HG02642 (cell line): ENCODE data around the gene SLC51B.
"Not testable (repeated sequence)": the region's sequence is repeated elsewhere in the genome, so short reads cannot be mapped to it uniquely, and the experiment has no call there.

Experiments used
- ATAC-seq: cut with Tn5 transposase; IDR thresholded peaks from one replicate; pipeline ENCODE4 v1.9.1; 2021; ENCODE audit warnings: mild to moderate bottlenecking; ENCODE audit not compliant: unreplicated experiment, poor library complexity

Gene SLC51B

DNA sequence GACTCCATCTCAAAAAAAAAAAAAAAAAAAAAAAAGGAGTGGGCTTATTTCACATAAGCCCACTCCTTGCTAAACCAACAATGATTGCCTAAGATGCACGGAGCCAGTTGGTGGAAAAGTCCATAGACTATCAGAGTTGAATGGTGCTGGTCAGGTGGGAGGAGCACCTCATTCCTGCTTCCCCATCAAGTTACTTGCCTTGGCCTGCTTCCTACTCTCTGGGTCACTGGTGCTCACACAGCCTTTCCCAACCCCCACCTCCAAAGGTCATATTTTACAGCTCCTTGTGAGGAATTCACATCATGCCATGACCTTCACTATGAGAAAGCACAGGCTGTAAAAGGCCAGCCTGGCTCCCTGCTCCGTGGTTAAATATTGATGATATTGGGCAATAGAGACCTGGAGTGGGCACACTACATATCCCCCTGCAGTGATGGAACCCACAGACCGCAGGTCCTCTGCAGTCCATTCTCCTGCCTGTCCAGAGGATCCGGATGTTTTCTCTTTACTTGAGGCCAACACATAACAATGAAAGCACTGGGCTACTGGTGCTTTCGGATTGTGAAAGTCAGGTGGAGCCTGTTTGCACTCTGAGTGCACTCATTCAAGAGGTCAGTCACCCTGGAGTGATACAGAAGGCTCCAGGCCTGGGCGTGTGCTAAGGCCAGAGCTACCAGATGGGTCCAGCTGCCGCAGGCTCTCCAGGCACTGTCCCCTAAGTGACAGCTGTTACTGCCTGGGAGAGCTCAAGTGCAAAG, at the start of gene SLC51B:
Gene SLC51B, plus strand, starts transcription at position 664 of the 758 bp plus-strand sequence. CDS start 4,618 bp downstream, outside the sequence.
- no peak for ATAC-seq

DNA sequence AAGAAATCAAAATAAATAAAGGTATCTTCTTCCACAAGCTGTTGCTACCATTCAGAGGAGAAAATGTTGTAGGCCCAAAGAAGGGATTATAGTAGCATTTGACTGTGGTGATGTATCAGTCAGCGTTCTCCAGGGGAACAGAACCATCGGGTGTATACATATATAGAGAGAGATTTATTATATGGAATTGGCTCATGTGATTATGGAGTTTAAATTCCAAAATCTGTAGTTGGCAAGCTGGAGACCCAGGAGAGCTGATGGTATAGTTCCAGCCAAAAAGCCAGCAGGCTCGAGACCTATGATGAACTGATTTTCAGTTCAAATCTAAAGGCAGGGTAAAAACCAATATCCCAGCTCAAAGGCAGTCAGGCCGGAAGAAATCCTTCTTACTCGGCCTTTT, 48.1 kb upstream of the SLC51B start:
- ATAC-seq, result no peak

DNA sequence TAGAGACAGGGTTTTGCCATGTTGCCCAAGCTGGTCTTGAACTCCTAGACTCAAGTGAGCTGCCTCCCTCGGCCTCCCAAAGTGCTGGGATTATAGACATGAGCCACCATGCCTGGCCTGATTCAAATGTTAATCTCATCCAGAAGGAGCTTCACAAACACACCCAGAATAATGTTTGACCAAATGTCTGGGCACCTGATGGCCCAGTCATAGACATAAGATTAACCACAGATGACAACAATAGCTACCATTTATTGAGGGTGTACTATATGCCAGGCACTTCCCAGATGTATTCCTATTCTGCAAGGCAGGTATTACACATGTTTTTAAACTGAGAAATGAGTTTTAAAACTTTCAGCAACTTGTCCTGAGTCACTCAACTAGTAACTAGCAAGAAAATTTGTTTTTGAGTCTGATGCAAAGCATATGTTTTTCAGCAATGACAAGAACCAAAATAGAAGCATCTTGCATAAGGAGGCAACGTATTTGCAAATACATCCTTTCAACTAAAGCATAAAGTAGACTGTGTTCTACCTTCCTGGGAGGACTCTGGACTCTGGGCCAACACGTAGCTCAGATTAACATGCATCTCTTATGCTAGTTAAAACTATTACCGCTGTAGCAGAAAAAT, 47.3 kb upstream of the SLC51B start:
- no peak for ATAC-seq

DNA sequence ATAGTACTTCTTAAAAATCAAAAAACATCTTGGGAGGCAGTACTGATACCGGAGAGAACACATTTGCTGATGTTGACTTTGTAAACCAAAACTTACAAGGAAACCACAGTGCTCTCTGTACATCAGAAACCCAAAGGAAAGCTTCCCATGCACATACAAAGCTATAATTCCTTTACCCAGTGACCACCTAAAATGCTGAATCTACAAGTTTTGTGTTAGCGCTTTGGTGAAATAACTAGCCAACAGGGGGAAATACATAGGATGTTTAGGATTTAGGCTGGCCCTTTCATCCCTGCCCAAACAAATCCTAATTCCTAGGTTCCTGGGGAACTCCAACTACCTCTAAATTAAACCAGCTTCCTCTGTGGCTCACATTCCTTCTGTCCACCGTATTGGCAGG, 40.2 kb upstream of the SLC51B start:
- no peak for ATAC-seq

DNA sequence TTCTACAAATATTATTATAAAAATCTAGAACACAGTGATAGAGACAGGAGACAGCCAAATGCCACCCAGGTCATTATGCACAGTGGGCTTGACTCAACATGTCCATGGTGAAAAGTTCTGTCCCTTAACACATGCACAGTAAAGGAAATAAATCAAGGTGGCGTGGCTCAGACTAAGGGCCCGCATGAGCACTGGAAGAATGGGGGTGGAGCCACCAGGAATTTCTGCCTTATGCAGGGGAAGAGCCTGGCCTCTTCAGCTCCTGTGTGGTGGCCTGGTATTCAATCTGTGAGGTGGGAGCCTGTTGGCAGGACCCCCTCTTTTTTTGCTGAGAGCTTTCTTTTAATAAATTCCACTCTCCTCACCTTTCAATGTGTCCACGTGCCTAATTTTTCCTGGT, 38.3 kb upstream of the SLC51B start:
- no peak for ATAC-seq

DNA sequence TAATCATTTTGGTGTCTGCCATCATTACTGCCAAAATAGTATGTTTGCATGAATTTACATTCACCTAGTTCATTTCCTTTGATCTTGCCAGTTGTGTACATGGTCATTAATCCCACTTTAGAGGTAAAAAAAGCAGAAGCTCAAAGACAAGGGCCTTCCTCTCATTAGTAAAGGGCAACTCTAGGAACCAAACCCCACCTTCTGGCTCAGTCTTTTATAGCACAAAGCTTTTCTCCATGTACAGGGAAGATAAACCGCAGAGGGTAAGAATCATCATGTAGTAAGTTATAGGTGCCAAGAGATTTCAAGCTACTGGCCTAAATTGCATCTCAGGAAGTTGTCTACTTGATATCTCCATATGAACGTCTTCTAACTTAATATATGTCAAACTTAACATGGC, 36.2 kb upstream of the SLC51B start:
- no peak for ATAC-seq

DNA sequence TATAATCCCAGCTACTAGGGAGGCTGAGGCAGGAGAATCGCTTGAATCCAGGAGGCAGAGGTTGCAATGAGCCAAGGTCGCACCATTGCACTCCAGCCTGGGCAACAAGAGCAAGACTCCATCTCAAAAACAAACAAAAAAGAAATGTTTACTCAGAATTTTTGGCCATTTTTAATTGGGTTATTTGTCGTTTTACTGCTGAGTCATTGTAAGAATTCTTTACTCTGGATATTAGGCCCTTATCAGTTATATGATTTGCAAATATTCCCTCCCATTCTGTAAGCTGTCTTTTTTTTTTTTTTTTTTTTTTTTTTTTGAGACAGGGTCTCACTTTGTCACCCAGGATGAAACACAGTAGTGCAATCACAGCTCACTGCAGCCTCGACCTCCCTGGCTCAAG, 34.0 kb upstream of the SLC51B start:
- ATAC-seq, result not testable (repeated sequence)

DNA sequence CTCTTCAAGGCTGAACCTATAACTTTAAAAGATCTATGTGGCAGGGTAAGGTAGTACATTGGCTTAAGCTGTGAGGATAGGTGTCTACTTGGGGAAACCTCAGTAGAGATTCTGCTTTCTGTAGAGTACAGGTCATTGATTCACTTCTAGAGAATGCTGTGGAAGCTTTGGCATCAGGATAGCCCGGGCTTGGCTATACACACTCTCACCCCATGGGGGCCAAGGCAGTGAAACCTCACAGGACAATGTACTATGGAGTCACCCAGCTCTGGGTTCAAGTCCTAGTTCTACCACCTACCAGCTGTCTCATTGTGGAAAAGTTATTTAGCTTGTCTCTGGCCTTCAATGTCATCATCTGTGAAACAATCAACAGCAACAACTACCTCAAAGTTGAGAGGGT, 24.8 kb upstream of the SLC51B start:
- no peak for ATAC-seq

DNA sequence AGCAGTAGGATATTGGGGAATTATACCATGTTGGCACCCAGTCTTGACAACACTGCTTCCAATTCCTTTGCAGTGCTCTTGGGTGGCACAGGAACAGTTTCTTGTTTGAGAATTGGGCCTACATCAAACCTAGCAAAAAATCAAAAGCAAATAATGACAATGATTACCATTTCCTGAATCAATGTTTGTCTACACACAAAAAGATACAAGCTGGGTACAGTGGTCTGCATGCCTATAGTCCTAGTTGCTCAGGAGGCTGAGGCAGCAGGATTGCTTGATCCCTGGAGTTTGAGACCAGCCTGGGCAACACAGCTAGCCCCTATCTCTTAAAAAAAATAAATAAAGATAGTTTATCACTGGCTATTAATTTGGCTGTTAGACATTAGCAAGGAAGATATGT, 23.7 kb upstream of the SLC51B start:
- ATAC-seq, result no peak

DNA sequence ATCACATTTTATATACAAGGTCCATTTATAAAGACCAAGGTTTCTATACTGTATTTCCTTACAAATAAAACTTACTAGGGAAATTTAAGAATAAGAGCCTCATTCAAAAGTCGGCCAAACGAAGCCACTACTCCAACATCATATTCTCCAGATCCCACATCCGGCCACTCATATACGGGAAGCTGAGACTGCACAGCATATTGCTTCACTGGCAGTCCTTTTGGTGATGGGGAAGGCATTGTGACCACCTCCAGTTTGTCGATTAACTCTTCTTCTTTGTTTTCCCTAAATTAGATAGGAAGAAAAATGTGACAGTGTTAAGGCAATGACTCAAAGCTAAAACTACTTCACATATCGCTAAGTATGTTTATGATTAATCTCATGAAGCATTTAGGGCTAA, 18.4 kb upstream of the SLC51B start:
- ATAC-seq, result no peak

DNA sequence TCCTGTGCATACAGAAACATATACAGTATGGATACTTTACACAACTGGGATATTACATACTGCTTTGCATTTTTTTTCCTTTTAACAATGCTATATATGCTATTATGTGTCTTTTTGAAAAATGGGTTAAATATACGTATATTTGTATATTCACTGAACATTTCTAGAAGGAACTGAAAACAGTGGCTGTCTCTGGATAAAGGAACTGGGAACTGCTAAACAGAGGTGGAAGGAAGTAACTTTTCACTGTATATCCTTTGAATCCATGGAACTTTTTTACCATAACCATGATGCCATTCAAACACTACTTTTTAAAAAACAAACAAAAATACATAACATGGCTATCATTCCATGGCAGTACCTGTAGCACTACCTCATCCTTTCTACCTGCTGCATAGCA, 17.6 kb upstream of the SLC51B start:
- ATAC-seq, result no peak

DNA sequence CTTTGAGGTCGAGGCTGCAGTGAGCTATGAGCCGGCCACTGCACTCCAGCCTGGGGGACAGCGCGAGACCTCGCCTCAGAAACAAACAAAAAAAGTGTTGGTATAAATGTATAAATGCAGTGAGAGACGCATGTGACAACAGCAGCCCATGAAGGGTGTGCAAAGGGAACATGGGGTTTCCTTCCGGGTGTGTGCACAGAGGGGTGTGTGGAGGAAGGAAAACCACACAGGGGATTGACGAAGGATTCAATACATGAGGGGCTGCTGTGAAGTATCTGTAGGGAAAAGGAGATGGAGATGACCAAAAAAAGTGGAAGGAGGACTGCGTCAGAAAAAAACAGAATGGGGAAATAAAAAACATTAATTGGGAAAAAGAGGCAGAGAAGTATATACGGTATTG, 16.8 kb upstream of the SLC51B start:
- ATAC-seq, result no peak

DNA sequence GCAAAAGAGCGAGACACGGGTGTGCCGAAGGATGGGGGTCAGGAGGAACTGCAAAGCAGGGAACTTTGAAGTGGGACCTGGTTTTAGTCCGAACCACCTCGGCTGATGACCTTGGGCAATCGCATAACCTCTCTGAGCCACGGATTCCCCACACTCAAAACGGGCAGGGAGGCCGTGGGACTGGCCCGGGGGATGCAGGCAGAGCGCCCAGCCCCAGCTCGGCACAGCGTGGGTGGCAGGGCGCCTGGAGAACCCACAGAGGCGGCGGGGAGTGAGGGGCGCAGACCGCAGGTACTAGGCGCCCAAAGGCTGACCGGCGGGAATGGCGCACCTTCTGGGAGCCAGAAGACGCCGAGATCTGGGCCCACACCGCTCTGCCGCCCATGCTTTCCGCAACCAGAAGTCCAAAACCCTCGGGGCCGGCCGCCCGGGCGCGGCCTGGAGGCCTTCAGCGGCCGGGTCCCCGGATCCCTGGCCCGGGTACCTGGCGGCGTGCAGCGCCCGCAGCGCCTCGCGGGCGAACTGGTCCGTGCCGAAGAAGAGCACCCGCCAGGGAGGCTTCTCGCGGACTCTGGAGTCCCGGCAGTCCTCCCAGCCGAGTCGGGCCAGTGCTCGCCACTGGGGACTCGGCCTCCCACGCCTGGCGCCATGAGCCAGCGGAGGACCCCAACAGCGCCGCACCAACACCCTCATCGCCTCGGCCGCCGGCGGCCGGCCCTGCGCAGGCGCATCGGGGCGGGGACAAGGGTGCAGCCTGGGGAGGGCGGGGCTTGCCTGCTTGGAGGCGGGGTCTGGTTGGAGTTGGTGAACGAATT, 16.1 kb upstream of the SLC51B start, which contains the start of gene MTFMT:
Gene MTFMT, minus strand, starts transcription at position 719 of the 815 bp plus-strand sequence. Its CDS starts 26 bp downstream, at position 693.
- peak; percentile 85 for ATAC-seq

DNA sequence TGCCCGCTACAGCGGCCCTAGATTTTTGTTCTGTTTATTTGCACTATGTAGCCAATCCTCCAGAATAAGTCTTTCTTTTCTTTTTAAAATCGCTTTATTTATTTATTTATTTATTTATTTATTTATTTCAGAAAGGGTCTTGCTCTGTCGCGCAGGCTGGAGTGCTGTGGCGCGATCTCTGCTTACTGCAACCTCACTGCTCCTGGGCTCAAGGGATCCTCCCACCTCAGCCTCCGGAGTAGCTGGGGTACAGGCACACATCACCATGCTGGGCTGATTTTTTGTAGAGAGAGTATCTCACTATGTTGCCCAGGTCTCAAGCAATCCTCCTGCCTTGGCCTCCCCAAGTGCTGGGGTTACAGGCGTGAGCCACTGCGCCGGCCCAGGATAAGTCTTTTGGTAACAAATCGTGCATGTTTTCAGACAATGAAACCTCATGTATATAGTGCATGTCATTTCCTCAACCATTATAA, 15.4 kb upstream of the SLC51B start:
- no peak for ATAC-seq

DNA sequence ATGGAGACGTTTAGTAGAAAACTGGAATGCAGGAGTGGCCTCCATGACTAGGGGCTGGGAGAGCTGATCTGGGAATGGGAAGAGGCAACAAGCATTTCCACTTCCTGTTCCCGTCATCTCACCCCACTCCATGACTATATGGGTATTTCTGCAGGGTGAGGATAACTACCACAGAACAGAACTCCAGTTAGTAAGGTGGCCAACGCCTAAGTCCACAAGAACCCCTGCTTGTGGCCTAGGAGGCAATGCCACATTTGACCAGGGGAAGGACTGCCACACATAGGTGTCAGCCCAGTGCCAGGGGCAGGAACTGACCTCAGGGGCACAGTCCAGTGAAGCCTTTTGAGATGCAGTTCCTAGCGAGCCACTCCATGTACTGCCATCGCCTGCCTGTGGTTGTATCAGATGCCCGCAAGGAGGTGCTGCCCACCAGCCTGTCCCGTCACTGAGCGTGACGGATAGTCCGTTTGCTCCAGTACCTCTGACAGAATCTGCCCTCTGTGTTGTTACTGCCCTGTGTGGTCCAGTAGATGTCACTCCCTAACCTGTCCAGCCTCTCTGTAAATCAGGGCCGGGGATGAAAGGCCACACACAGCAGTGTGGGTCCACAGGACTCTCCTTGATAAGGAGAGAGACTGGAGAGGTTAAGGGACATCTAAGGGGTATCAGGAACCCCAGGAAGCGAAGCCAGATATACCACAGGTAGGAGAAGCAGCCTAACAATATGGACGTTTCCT, 12.2 kb upstream of the SLC51B start:
- no peak for ATAC-seq

DNA sequence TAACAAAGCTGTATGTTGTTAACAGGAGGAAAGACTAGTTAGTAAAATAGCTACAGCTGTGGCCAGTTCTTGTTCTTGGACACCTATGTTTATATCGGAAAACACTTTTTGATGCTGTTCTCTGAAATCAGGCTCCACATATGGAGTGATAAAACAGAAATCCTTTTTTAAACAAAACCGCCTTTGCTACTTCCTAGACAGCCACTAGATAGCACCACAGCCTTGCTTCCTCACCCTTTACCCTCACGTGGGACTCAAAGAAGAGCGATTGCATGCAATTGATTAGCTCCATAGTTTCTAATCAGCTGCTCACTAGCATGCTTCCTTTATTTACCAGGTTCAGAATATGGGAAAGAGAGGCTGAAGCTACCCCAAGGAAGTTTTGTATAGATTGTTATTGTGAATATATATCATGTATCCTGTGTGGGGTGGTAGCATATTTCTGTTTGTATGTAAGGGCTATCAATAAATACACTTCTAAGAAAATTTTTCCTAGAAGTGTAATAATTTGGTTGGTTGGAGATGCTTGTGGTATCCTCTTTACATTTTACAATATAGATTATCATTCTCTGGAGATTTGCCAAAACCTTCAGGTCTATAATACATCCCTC, 11.4 kb upstream of the SLC51B start:
- no peak for ATAC-seq

DNA sequence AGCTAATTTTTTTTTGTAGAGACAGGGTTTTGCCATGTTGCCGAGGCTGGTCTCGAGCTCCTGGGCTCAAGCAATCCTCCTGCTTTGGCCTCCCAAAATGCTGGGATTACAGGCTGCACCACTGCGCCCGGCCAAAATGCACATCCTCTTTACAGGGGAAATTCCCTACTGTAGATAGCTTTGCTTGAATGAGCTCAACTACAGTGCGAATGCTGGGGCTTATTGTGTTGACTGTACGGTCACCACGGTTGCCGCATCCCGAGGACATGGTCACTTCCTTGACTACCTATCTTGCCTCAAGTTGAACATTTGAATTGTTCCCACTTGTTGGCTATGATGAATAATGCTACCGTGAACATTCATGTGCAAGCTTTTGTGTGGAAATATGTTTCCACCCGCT, 10.5 kb upstream of the SLC51B start:
- ATAC-seq, result no peak

DNA sequence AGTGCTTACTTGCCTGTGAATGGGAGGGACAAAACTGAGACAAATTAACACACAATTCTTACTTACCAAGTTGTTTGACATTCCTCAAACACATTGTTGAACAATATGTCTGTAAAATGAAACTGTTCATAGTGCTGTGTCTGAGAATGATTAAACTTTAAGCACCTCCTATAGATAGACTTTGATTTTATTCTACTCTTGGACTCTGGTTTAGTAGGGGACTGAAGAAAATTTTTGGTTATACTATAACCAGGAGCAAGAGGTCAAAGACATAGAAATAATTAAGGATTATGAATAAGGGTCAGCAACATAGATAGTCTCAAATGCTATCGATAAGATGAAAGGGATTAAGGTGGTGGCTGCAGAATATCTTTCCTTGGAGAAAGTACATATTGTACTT, 7.9 kb upstream of the SLC51B start:
- no peak for ATAC-seq

DNA sequence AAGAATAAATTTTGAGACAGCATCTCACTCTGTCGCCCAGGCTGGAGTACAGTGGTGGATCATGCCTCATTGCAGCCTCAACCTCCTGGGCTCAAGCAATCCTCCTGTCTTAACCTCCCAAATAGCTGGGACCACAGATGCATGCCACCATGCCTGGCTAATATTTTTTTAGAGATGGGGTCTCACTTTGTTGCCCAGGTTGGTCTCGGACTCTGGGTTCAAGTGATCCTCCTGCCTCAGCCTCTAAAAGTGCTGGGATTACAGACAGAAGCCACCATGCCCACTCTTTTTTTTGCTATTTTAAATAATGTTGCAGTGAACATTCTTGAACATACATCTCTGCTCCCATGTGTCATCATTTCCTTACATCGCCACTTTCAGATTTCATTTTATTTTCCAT, 6.8 kb upstream of the SLC51B start:
- no peak for ATAC-seq

DNA sequence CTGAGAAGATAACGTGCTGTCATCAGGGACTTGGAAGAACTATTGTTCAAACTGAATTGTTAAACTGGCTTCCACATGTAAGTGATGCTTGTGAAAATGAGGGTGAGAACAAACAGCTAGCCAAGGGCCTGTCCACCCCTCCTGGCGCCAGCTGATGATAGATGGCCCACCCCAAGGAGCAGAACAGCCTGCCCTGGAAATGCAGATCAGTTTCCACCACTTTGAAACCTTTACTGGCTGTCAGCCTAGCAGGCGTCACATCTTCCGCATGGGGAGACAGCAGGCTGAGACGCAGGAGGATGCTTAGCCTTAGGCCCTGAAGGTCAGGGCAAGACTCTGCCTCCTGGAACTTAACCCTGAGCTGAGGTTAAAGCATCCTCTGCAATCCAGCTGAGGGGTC, 6.4 kb upstream of the SLC51B start:
- no peak for ATAC-seq
